Occipital lobe (tissue), 2 donors: ENCODE measurements around the gene OBSL1. TPM values are rescaled to one million over a fixed set of nuclear protein-coding genes. Genes with fewer than 3 reads are reported as not detected.

Experiments
- small RNA-seq: library from RNA; depleted of rRNA; stranded (forward); fragments of <200 nt; gene quantifications from one replicate; pipeline ENCODE3, GENCODE V24; 2014
- total RNA-seq: library from RNA; depleted of rRNA; stranded (reverse); fragments of >200 nt; gene quantifications from one replicate; pipeline ENCODE4 v1.2.3, GENCODE V29; 2014

Gene OBSL1
- total RNA-seq, 1 donor from 2014 or later: 39.9 TPM

Small RNA genes within 50 kb of the gene (small RNA-seq; reads per million reads assigned to genes)
- gene MIR3132: not detected
- not detected for gene RN7SKP213

Other genes with a start within 250 kb of the OBSL1 start
- gene RESP18, start 238.8 kb downstream of the OBSL1 start, total RNA-seq: not detected
- 17.5 TPM for gene DNPEP, start 183.6 kb downstream of the OBSL1 start, total RNA-seq
- gene DES, start 153.2 kb downstream of the OBSL1 start, total RNA-seq: 2.3 TPM
- gene SPEG, start 136.7 kb downstream of the OBSL1 start, total RNA-seq: 14.2 TPM
- gene GMPPA, start 72.6 kb downstream of the OBSL1 start, total RNA-seq: 7.5 TPM
- 8.3 TPM for gene ASIC4, start 57.1 kb downstream of the OBSL1 start, total RNA-seq
- 25.9 TPM for gene CHPF, start 27.7 kb downstream of the OBSL1 start, total RNA-seq
- 14.0 TPM for gene TMEM198, start 27.5 kb downstream of the OBSL1 start, total RNA-seq
- gene INHA, start 771 bp upstream of the OBSL1 start, total RNA-seq: not detected
- 14.7 TPM for gene STK11IP, start 26.3 kb upstream of the OBSL1 start, total RNA-seq
- gene SLC4A3, start 56.1 kb upstream of the OBSL1 start, total RNA-seq: 32.1 TPM